ENCODE data around the gene THPO. TPM values are rescaled to one million over a fixed set of nuclear protein-coding genes. Genes with fewer than 3 reads are reported as not detected.

Gene THPO
- total and polyA plus RNA-seq, 8 donors, result 0.38 to 1.8 (median 0.93) TPM; not detected in 5

- H3K27ac ChIP-seq, result no peak overlapping the region
- DNase-seq, result peak; percentile 87 to 94
- H3K4me3 ChIP-seq, result no peak overlapping the region
- intact Hi-C loops (cut with DNase I; ENCODE audit: low total_unique reads), result loop anchor here (10.0 kb wide), 1 partner anchor 143 kb away; no protein-coding TSS in a partner anchor
- WGBS, 5 donors, result 37 to 47% (median 42%) methylated on average over 5 of the region's 5 CpGs
- H3K27me3 ChIP-seq, result peaks cover 0 to 7% (median 0%) of the 10 kb centered on the region in 3 donors
- peaks cover 6 to 42% (median 29%) of the 10 kb centered on the region in 4 donors for H3K4me1 ChIP-seq
- peaks cover 12 to 41% (median 37%) of the 10 kb centered on the region in 4 donors for H3K36me3 ChIP-seq
- no peak for TF ChIP-seq POLR2A (IDR thresholded peaks at IDR 0.05)
- TF ChIP-seq EP300 (IDR thresholded peaks at IDR 0.05), result no peak
- peak in 5 of 7 experiments; percentile 87 to 97 (median 93) for TF ChIP-seq CTCF (IDR thresholded peaks at IDR 0.05)
- TF ChIP-seq POLR2AphosphoS5 (IDR thresholded peaks at IDR 0.05), result peak in 2 of 3 donors; percentile 37 to 88
- no peaks in the 10 kb centered on the region for H3K9me3 ChIP-seq
These were observed 6.4 kb downstream of the THPO start for GRCh38 chr3:184371570-184372018.

DNA sequence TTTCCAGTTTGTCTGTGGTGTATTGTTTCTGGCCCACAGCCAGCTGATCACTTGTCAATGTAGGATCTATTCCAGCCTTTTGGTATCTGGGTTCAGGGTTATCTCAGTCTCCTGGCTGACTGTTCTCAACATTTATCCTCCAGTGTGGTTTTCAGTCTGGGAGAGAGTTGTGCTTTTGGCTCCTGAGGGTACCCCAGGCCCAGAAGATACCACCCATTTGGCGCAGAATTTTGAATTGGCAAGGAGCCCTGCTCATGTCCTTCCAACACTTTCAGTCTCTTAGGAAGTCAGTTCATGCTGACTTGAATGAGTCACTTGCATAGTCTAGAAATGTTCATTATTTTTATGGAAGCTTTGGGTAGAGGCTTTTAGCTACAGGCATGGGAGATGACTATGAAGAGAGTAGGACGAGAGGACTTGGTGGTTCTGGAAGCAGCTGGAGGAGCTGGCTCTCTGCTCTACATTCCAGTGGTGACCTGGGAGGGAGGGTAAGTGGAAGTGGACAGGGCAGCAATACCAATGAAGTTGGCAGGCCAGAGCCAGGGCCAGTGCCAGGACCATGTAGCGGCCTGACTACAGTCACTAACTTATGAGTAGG lies 9.3 kb downstream of the THPO start:
- no peaks in the 10 kb centered on the region for H3K27me3 ChIP-seq
- H3K4me1 ChIP-seq, result peaks cover 17 to 68% (median 50%) of the 10 kb centered on the region in 4 donors
- TF ChIP-seq EP300 (IDR thresholded peaks at IDR 0.05), result no peak
- no peak for TF ChIP-seq POLR2A (IDR thresholded peaks at IDR 0.05)
- TF ChIP-seq POLR2AphosphoS5 (IDR thresholded peaks at IDR 0.05), result no peak
- 29 to 55% (median 32%) methylated on average over 3 of the region's 3 CpGs for WGBS, 5 donors
- no peak overlapping the region for H3K4me3 ChIP-seq
- H3K27ac ChIP-seq, result peak overlapping the region in 3 of 5 donors; percentile 49 to 59 (median 50)
- peak in 1 of 2 donors; percentile 66 for DNase-seq
- intact Hi-C loops (cut with DNase I; ENCODE audit: low total_unique reads), result no loop called here
- H3K36me3 ChIP-seq, result peaks cover 18 to 60% (median 51%) of the 10 kb centered on the region in 4 donors
- no peaks in the 10 kb centered on the region for H3K9me3 ChIP-seq

DNA sequence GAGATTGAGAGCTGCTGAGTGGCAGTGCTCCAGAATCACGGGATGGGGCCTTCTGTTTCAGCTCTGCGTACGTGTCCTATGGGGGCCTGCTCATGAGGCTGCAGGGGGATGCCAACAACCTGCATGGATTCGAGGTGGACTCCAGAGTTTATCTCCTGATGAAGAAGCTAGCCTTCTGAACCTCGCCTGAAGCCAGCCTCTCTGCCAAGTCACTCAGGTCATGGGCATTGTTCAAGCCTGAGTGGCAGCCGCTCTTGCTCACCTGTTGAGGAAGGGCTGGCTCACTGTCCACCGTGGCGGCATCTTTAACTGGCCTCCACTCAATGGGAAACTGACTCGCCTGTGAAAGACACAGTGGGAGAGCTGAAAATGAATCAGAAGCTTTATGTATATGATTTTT lies 9.9 kb downstream of the THPO start:
- H3K36me3 ChIP-seq, result peaks cover 18 to 60% (median 51%) of the 10 kb centered on the region in 4 donors
- H3K9me3 ChIP-seq, result no peaks in the 10 kb centered on the region
- H3K27me3 ChIP-seq, result no peaks in the 10 kb centered on the region
- no peak for TF ChIP-seq CTCF (IDR thresholded peaks at IDR 0.05)
- H3K4me3 ChIP-seq, result no peak overlapping the region
- WGBS, 5 donors, result 83 to 90% (median 85%) methylated on average over 9 of the region's 9 CpGs
- peaks cover 20 to 71% (median 54%) of the 10 kb centered on the region in 4 donors for H3K4me1 ChIP-seq
- DNase-seq, result no peak
- intact Hi-C loops (cut with DNase I; ENCODE audit: low total_unique reads), result no loop called here
- no peak overlapping the region for H3K27ac ChIP-seq

DNA sequence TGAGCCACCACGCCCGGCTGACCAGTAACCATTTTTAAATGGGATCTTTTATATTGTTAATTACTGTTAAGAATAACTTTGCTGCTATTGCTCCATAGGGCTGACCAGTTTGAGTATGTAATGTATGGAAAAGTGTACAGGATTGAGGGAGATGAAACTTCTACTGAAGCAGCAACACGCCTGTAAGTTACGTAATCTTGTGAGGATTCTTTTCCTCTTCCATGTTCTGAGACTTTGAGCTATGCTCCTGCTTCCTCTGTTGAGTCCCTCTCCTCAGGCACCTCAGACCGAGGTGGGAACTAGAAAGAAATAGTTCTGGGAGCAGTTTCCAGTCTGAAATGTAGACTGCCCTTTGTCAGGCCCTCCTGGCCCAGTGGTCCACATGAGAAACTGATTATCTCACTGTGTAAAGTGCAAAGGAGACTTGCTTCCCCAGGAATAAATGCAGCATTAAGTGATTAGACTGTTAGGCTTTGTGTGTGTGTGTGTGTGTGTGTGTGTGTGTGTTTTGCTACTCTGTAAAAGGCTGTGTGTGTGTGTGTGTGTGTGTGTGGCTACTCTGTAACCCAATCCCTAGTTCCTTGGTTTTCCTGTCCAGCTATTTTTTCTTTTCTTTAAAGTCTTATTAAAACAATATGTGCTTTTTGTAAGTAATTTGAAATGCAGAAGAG lies 11.3 kb downstream of the THPO start:
- TF ChIP-seq EP300 (IDR thresholded peaks at IDR 0.05), result no peak
- no peak for TF ChIP-seq POLR2A (IDR thresholded peaks at IDR 0.05)
- no peak for TF ChIP-seq CTCF (IDR thresholded peaks at IDR 0.05)
- Histone ChIP-seq H3K4me1 (peaks cover 20 to 69% (median 50%) of the 10 kb centered on the region in 4 donors), H3K27me3 (no peaks in the 10 kb centered on the region), H3K4me3 (no peak overlapping the region), H3K27ac (peak overlapping the region in 4 of 5 donors; percentile 18 to 61 (median 49)), H3K9me3 (no peaks in the 10 kb centered on the region), H3K36me3 (peaks cover 18 to 60% (median 51%) of the 10 kb centered on the region in 4 donors)
- peak in 1 of 2 donors; percentile 82 for DNase-seq
- intact Hi-C loops (cut with DNase I; ENCODE audit: low total_unique reads), result no loop called here
- 47 to 78% (median 69%) methylated on average over 5 of the region's 5 CpGs for WGBS, 5 donors

All from stomach (tissue), 9 donors.